Urinary bladder (tissue), 4 donors: Measurements from ENCODE around the gene ADCY5. TPM values are rescaled to one million over a fixed set of nuclear protein-coding genes. Genes with fewer than 3 reads are reported as not detected.

Experiments used
- DNase-seq: peaks from one replicate; pipeline ENCODE4 v3.0.0-alpha.2; 2015; ENCODE audit errors: extremely low spot score
- H3K27ac ChIP-seq: one replicate; pipeline ENCODE4 v1.5.1; 2013; ENCODE audit warnings: low read depth, mild to moderate bottlenecking, moderate library complexity
- H3K36me3 ChIP-seq: one replicate; pipeline ENCODE4 v1.6.1; 2013; ENCODE audit warnings: mild to moderate bottlenecking, moderate library complexity; ENCODE audit not compliant: insufficient read depth
- H3K4me1 ChIP-seq: one replicate; pipeline ENCODE4 v1.6.1; 2013; ENCODE audit warnings: mild to moderate bottlenecking, moderate library complexity; ENCODE audit not compliant: insufficient read depth
- H3K4me3 ChIP-seq: one replicate; pipeline ENCODE4 v1.5.1; 2013; ENCODE audit warnings: low read depth, low read length
- WGBS: extraction: QIAGEN DNeasy Blood & Tissue Kit; methylation state at CpG from one replicate; pipeline ENCODE4 v1.1.7; 2013; 5-methylcytosine and 5-hydroxymethylcytosine counted together
- polyA plus RNA-seq: library from polyadenylated mRNA; stranded (reverse); fragments of 200-250 nt; gene quantifications from one replicate; pipeline ENCODE4 v1.2.3, GENCODE V29; 2013
- total RNA-seq: library from RNA; depleted of rRNA; stranded (reverse); fragments of >200 nt; gene quantifications from one replicate; pipeline ENCODE4 v1.2.3, GENCODE V29; 2014
- donor health status: healthy with polysubstance abuse.
- donor health status: healthy.

The ADCY5 gene
- total and polyA plus RNA-seq, 2 donors, result 25.1 to 53.1 TPM

- Histone ChIP-seq H3K4me1 (no peaks in the 10 kb centered on the region), H3K27ac (no peak overlapping the region), H3K4me3 (no peak overlapping the region), H3K36me3 (no peaks in the 10 kb centered on the region)
- no peak for DNase-seq
- WGBS, result 95% methylated on average over 7 of the region's 7 CpGs
Measured at GRCh38 chr3:123334056-123334455, 114.8 kb downstream of the ADCY5 start.

GRCh38 chr3:123333401-123333800, 115.5 kb downstream of the ADCY5 start:
- Histone ChIP-seq H3K27ac (no peak overlapping the region), H3K36me3 (no peaks in the 10 kb centered on the region), H3K4me3 (no peak overlapping the region), H3K4me1 (no peaks in the 10 kb centered on the region)
- no peak for DNase-seq
- 82% methylated on average over 10 of the region's 10 CpGs for WGBS

GRCh38 chr3:123332124-123332641, 116.7 kb downstream of the ADCY5 start:
- H3K4me1 ChIP-seq, result no peaks in the 10 kb centered on the region
- no peak overlapping the region for H3K27ac ChIP-seq
- DNase-seq, result no peak
- no peaks in the 10 kb centered on the region for H3K36me3 ChIP-seq
- no peak overlapping the region for H3K4me3 ChIP-seq
- WGBS, result 78% methylated on average over 15 of the region's 15 CpGs

- no peak overlapping the region for H3K27ac ChIP-seq
- no peaks in the 10 kb centered on the region for H3K4me1 ChIP-seq
- DNase-seq, result no peak
- no peak overlapping the region for H3K4me3 ChIP-seq
- H3K36me3 ChIP-seq, result no peaks in the 10 kb centered on the region
- 87% methylated on average over 9 of the region's 9 CpGs for WGBS
Measured at GRCh38 chr3:123331651-123332050, 117.2 kb downstream of the ADCY5 start.

GRCh38 chr3:123331006-123331405, 117.9 kb downstream of the ADCY5 start:
- Histone ChIP-seq H3K36me3 (no peaks in the 10 kb centered on the region), H3K4me1 (no peaks in the 10 kb centered on the region), H3K27ac (no peak overlapping the region), H3K4me3 (no peak overlapping the region)
- no peak for DNase-seq
- WGBS, result 29% methylated on average over 8 of the region's 8 CpGs

- H3K27ac ChIP-seq, result peak overlapping the region; percentile 68
- DNase-seq, result no peak
- 42% methylated on average over 15 of the region's 15 CpGs for WGBS
- H3K4me3 ChIP-seq, result no peak overlapping the region
- no peaks in the 10 kb centered on the region for H3K4me1 ChIP-seq
- no peaks in the 10 kb centered on the region for H3K36me3 ChIP-seq
Measured at GRCh38 chr3:123330441-123330991, 118.4 kb downstream of the ADCY5 start.

- Histone ChIP-seq H3K36me3 (no peaks in the 10 kb centered on the region), H3K4me3 (no peak overlapping the region), H3K4me1 (no peaks in the 10 kb centered on the region), H3K27ac (no peak overlapping the region)
- 66% methylated on average over 10 of the region's 10 CpGs for WGBS
- no peak for DNase-seq
Measured at GRCh38 chr3:123329636-123330340, 119.1 kb downstream of the ADCY5 start.

- no peak overlapping the region for H3K27ac ChIP-seq
- DNase-seq, result no peak
- 21% methylated on average over 13 of the region's 13 CpGs for WGBS
Measured at GRCh38 chr3:123328851-123329635, 119.8 kb downstream of the ADCY5 start.

GRCh38 chr3:123327956-123328850, 120.7 kb downstream of the ADCY5 start:
- H3K36me3 ChIP-seq, result no peaks in the 10 kb centered on the region
- 79% methylated on average over 25 of the region's 25 CpGs for WGBS
- no peaks in the 10 kb centered on the region for H3K4me1 ChIP-seq
- H3K27ac ChIP-seq, result no peak overlapping the region
- no peak overlapping the region for H3K4me3 ChIP-seq
- no peak for DNase-seq

More at GRCh38 chr3:123328851-123329635, 119.8 kb downstream of the ADCY5 start:
- no peaks in the 10 kb centered on the region for H3K36me3 ChIP-seq
- H3K4me1 ChIP-seq, result no peaks in the 10 kb centered on the region
- no peak overlapping the region for H3K4me3 ChIP-seq

- no peak for DNase-seq
- H3K36me3 ChIP-seq, result no peaks in the 10 kb centered on the region
- no peak overlapping the region for H3K4me3 ChIP-seq
- no peaks in the 10 kb centered on the region for H3K4me1 ChIP-seq
- WGBS, result 91% methylated on average over 12 of the region's 12 CpGs
- H3K27ac ChIP-seq, result no peak overlapping the region
Measured at GRCh38 chr3:123327480-123327879, 121.4 kb downstream of the ADCY5 start.

GRCh38 chr3:123326531-123326930, 122.4 kb downstream of the ADCY5 start:
- 90% methylated on average over 6 of the region's 6 CpGs for WGBS
- no peaks in the 10 kb centered on the region for H3K4me1 ChIP-seq
- no peaks in the 10 kb centered on the region for H3K36me3 ChIP-seq
- H3K4me3 ChIP-seq, result no peak overlapping the region
- no peak for DNase-seq
- no peak overlapping the region for H3K27ac ChIP-seq

GRCh38 chr3:123325766-123326256, 123.1 kb downstream of the ADCY5 start:
- WGBS, result 92% methylated on average over 8 of the region's 8 CpGs
- Histone ChIP-seq H3K27ac (no peak overlapping the region), H3K4me3 (no peak overlapping the region), H3K36me3 (no peaks in the 10 kb centered on the region), H3K4me1 (no peaks in the 10 kb centered on the region)
- no peak for DNase-seq
